GM21367 (cell line): Measurements from ENCODE around the gene SGCD.

Experiments used
- ATAC-seq: cut with Tn5 transposase; IDR thresholded peaks from one replicate; pipeline ENCODE4 v1.9.1; 2021; ENCODE audit not compliant: unreplicated experiment

The SGCD gene

GRCh38 chr5:156682971-156683370 lies 356.0 kb downstream of the SGCD start:
- ATAC-seq, result no peak

GRCh38 chr5:156683509-156683908 lies 356.5 kb downstream of the SGCD start:
- ATAC-seq, result no peak

GRCh38 chr5:156684216-156684615 lies 357.3 kb downstream of the SGCD start:
- no peak for ATAC-seq

GRCh38 chr5:156685481-156685880 lies 358.5 kb downstream of the SGCD start:
- no peak for ATAC-seq

- no peak for ATAC-seq
Measured at GRCh38 chr5:156686380-156686779, 359.4 kb downstream of the SGCD start.

GRCh38 chr5:156686796-156687195 lies 359.8 kb downstream of the SGCD start:
- ATAC-seq, result no peak

- ATAC-seq, result no peak
Measured at GRCh38 chr5:156687514-156687913, 360.6 kb downstream of the SGCD start.

GRCh38 chr5:156691572-156691971 lies 364.6 kb downstream of the SGCD start:
- no peak for ATAC-seq

- ATAC-seq, result no peak
Measured at GRCh38 chr5:156693113-156693512, 366.1 kb downstream of the SGCD start.

- ATAC-seq, result no peak
Measured at GRCh38 chr5:156694598-156694997, 367.6 kb downstream of the SGCD start.

- ATAC-seq, result no peak
Measured at GRCh38 chr5:156695774-156696173, 368.8 kb downstream of the SGCD start.

GRCh38 chr5:156698323-156698722 lies 371.4 kb downstream of the SGCD start:
- no peak for ATAC-seq

GRCh38 chr5:156699147-156699546 lies 372.2 kb downstream of the SGCD start:
- no peak for ATAC-seq

- no peak for ATAC-seq
Measured at GRCh38 chr5:156704139-156704538, 377.2 kb downstream of the SGCD start.

GRCh38 chr5:156706631-156707030 lies 379.7 kb downstream of the SGCD start:
- ATAC-seq, result no peak

- ATAC-seq, result no peak
Measured at GRCh38 chr5:156707750-156708149, 380.8 kb downstream of the SGCD start.

- ATAC-seq, result no peak
Measured at GRCh38 chr5:156715287-156715686, 388.3 kb downstream of the SGCD start.

GRCh38 chr5:156716591-156717380 lies 389.8 kb downstream of the SGCD start:
- ATAC-seq, result no peak

GRCh38 chr5:156718985-156719384 lies 392.0 kb downstream of the SGCD start:
- no peak for ATAC-seq

GRCh38 chr5:156722358-156722757 lies 395.4 kb downstream of the SGCD start:
- ATAC-seq, result no peak

GRCh38 chr5:156735477-156735876 lies 408.5 kb downstream of the SGCD start:
- no peak for ATAC-seq

- ATAC-seq, result no peak
Measured at GRCh38 chr5:156741516-156741915, 414.6 kb downstream of the SGCD start.

GRCh38 chr5:156753846-156754245 lies 426.9 kb downstream of the SGCD start:
- ATAC-seq, result no peak
